GM21381 (cell line): Measurements from ENCODE around the gene TFRC.
"Not testable (repeated sequence)": the region's sequence is repeated elsewhere in the genome, so short reads cannot be mapped to it uniquely, and the experiment has no call there.

ENCODE experiments used
- ATAC-seq: cut with Tn5 transposase; IDR thresholded peaks from one replicate; pipeline ENCODE4 v1.9.1; 2021; ENCODE audit warnings: mild to moderate bottlenecking, moderate library complexity; ENCODE audit not compliant: unreplicated experiment

The TFRC gene

DNA sequence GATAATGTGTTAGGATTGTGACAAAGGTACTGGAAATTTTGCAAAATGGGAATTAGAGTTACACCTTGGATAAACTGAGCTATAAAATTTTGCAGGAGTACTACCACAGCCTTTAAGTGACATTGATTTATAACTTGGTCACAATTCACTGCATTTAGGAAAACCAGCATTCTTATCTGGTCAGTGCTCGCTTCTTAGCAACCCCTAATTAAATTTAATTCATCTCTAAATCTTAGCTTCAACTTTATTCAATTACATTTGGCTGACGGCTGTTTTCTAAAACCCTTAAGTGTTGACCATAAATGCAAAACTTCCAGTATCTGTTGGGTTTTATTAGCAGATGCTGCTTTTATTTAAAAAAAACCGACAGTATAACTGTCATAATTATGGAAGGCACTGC is 31.3 kb downstream of the TFRC start:
- no peak for ATAC-seq

DNA sequence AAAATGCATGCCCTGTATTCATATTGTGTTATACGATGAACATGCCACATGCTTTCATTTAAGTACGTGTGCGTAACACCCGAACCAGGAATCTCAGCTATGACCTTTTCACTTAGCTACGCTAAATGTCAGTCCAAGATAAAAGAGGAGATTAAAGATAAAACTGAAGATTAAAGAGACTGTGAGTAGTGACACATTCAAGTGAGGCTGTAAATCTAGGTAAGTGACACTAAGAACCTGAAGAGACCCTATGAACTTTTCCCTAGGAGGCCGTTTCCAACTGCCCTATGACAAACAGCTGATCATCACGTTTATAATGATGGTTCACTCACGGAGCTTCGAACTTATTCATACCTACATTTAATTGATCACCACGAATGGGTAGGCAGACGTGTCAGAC is 32.2 kb downstream of the TFRC start:
- no peak for ATAC-seq

DNA sequence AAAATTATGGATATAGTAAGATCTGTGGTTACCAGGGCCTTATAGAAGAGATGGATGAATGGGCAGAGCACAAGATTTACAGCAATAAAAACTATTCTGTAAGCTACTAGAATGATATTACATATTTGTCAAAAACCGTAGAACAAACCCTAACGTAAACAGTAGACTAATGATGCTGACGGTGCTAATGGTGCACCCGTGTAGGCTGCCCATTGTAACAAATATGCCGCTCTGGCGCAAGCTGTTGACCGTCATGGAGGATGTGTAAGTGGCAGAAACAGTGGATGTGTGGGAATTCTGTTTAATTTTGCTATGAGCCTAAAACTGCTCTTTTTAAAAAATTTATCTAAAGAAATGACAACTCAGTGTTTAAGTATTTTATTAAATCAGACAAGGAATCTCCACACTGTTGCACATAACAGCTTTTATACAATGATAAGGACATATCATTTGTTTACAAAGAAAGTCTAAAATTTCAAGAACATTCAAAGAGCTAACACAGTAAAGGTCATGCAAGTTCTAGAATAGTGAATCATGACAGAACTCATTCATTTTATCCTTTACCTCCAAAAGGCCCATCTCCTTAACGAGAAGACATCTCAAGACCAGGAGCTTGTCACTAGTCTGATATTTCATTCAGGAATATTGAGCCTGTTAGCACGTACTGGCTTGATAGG is 32.8 kb downstream of the TFRC start:
- no peak for ATAC-seq

GRCh38 chr3:196047391-196048030 is 34.4 kb downstream of the TFRC start:
- no peak for ATAC-seq

DNA sequence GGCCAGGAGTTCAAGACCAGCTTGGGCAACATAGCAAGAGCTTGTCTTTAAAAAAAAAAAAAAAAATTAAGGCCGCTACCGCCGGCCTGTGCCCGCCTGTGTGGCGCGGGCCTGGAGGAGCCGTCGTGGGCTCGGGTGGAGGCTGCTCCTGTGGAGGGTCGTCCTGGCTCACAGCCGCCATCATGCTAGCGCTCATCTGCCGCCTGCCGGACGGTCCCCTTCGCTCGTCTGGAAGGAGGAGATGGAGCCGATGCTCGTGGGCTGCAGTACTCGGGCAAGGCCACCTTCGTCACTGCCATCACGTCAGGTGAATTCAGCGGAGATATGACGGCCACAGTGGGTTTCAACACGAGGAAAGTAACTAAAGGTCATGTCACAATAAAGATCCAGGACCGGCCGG is 37.4 kb downstream of the TFRC start:
- no peak for ATAC-seq

DNA sequence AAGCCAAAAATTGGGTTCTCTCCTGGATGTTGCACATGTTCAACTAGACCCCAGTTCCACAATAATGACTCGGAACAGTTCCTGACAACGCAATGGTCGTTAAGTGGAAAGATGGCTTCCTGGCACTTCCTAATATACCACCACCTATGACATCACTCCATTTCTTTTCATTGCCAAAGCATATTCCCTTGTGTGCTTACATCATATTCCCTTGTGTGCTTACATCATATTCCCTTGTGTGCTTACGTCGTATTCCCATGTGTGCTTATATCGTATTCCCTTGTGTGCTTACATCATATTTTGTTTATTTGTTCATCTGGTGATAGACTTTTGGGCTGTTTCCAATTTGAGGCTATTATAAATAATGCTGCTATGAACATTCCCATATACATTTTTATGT is 39.2 kb downstream of the TFRC start:
- ATAC-seq: no peak

GRCh38 chr3:196039359-196039758 is 42.5 kb downstream of the TFRC start:
- ATAC-seq: no peak

- ATAC-seq: not testable (repeated sequence)
Measured at GRCh38 chr3:196026059-196026458, 55.8 kb downstream of the TFRC start.

DNA sequence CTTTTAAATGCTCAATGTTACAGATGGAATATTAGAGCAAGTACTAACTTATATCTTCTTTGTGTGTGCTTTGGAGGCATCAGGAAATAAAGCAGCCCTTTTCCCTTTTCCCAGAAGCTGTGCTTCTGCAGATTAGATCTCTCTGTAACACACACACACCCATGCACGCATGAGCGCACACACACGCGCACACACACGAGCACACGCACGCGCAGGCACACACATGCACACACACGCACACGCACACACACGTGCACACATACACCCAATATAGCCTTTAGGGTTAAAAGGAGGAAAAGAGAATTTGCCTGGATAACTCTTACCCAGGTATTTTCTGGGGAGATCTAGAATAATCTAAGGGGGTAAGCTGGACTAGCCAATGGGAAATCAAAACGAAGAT is 56.9 kb downstream of the TFRC start:
- no peak for ATAC-seq

DNA sequence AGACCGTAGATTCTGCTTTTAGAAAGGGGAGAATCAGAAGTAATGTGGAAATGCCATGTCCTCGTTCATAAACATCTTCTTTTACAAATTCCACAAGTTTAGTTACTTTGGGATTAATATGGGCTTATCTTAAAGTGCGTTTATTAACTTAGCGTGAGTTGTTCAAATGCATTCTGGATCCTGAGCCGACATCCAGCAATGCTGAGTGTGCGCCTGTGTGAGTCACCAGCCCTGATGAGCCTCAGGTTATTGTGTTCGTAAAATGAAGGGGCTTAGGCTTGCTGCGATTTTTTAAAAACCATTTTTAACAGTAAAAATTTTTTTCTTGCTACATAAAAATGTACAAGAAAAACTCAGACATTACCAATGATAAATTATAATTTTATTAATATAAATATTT is 57.9 kb downstream of the TFRC start:
- ATAC-seq: no peak

GRCh38 chr3:196022499-196022878 is 59.4 kb downstream of the TFRC start:
- ATAC-seq: not testable (repeated sequence)

- no peak for ATAC-seq
Measured at GRCh38 chr3:196020373-196020772, 61.5 kb downstream of the TFRC start.

DNA sequence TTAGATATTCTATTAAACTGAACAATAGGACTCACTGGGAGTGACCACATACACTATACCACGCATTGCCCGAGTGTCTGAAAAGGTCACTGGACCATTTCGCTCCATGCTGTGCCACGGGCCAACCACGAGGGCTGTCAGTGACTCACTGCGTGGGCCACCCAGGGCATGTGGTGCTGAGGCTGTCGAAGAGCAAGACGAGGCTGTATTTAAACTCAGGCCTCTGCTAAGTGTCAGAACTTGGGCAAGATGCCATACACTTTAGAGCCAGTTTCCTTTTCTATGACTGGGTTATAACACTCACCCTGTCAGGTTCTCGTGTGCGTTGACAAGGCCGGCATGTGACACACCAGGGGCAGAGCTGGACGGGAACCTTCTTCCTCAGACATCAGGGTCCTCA is 62.3 kb downstream of the TFRC start:
- ATAC-seq: not testable (repeated sequence)

DNA sequence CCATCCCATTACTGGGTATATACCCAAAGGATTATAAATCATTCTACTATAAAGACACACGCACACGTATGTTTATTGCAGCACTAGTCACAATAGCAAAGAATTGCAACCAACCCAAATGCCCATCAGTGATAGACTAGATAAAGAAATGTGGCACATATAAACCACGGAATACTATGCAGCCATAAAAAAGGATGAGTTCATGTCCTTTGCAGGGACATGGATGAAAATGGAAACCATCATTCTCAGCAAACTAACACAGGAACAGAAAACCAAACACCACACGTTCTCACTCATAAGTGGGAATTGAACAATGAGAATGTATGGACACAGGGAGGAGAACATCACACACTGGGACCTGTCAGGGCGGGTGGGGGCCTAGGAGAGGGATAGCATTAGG is 63.7 kb downstream of the TFRC start:
- not testable (repeated sequence) for ATAC-seq

GRCh38 chr3:196016485-196016884 is 65.4 kb downstream of the TFRC start:
- no peak for ATAC-seq

DNA sequence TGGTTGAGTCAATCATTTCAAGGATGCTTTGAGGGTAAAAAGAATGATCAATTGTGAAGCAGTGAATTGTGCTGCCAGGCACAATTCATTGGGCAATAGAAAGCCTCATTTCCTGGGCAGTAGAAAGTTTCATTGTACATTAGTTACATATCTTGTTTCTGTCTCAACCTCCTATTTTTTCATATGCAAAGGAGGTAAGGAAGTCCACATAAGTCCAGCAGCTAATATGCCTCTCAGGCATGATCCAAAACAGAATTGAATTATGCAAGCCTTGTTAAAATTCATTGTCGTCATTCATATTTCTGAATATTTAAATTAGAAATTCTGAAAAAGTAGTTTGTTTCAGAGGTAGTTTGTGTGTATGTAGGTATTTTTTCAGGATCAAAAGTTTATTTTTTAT is 65.8 kb downstream of the TFRC start:
- ATAC-seq: no peak

- ATAC-seq: no peak
Measured at GRCh38 chr3:196013587-196014487, 68.1 kb downstream of the TFRC start.

- ATAC-seq: no peak
Measured at GRCh38 chr3:196012941-196013476, 68.9 kb downstream of the TFRC start.

DNA sequence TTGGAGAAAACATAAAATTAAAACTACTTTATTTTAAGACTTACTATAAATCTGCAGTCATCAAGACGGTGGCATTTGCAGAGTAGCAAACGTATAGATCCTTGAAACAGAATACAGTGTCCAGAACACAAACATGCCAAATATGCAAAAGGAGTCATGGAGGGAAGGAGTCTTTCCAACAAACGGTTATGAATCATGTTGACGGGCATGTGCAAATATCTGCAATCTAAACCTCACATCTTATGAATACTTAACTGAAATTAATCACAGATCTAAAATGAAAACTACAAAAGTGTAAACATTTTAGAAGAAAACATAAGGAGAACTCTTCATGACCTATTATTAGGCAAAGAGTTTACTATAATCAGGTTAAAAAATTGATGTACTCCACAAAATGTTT is 69.4 kb downstream of the TFRC start:
- no peak for ATAC-seq

DNA sequence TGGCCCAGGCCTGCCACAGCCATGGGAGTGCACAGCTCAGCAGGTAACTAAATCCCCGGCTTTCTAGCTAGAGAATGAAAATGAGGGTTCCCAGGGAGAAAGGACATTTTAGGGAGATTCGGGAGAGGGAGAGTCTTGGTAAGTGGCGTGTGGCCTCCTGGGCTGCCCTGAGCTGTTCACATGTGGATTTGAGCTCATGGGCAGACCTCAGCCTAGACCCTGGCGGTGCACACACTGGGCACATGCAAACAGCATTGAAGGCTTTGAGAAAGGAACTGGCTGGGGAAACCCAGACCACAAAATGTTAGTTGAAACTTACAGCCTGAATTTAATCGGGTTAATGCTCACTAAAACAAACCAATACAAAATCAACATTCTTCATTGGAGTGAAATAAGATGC is 72.4 kb downstream of the TFRC start:
- ATAC-seq: no peak

DNA sequence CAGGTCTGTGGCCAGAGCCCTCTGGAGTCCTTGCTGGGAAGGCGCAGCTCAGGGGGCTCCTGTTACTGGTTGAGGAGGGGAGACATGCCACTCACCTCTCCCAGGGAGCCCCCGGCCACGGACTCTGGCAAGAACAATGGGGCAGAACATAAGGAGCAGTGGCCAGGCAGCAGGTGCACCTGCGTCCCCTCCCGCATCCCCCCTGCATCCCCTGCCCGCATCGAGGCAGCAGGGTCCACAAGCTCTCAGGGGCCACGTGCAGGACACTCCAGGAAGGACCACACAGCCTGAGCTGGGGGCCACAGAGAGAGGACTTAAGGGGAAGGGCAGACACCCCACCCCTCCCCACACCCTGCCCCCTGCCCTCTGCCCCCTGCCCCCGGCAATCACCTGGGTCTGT is 73.0 kb downstream of the TFRC start:
- no peak for ATAC-seq

DNA sequence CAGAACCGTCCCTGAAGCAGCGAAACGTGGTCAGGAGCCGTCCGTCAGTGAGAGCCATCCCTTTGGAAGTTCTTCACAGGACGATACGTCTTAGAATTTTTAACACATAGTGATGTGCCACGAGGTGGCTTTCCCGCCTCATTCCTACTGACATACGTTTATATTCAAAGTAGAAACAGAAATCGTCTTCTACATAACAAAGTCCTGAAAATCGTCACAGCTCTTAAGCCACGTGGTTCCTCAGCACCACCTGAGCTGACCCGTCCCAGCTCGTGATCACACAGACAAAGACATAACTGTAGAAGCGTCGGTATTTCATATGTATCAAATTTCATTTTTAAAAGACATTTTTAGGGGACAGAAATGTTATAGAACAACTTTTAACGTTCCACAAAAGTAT is 73.5 kb downstream of the TFRC start:
- no peak for ATAC-seq
